ENCODE results near the gene TTC1.

TTC1 gene

GRCh38 chr5:160088805-160089204 lies 79.9 kb downstream of the TTC1 start:
- no peak for DNase-seq (ENCODE audit: low spot score)

- no peak for DNase-seq (ENCODE audit: low spot score)
Observed at GRCh38 chr5:160089531-160089930, 80.6 kb downstream of the TTC1 start.

- no peak for DNase-seq (ENCODE audit: low spot score)
Observed at GRCh38 chr5:160090059-160090458, 81.1 kb downstream of the TTC1 start.

- DNase-seq (ENCODE audit: low spot score) = no peak
Observed at GRCh38 chr5:160092514-160092913, 83.6 kb downstream of the TTC1 start.

GRCh38 chr5:160092960-160093707 lies 84.2 kb downstream of the TTC1 start:
- DNase-seq (ENCODE audit: low spot score) = no peak

GRCh38 chr5:160096178-160096577 lies 87.2 kb downstream of the TTC1 start:
- no peak for DNase-seq (ENCODE audit: low spot score)

- no peak for DNase-seq (ENCODE audit: low spot score)
Observed at GRCh38 chr5:160097991-160098390, 89.1 kb downstream of the TTC1 start.

GRCh38 chr5:160105686-160106360 lies 96.9 kb downstream of the TTC1 start:
- DNase-seq (ENCODE audit: low spot score) = no peak

GRCh38 chr5:160108124-160108523 lies 99.2 kb downstream of the TTC1 start:
- DNase-seq (ENCODE audit: low spot score) = no peak

Measured in AG08395 (cell line).